GM21526 (cell line): ENCODE results near the gene GLT8D2.

Experiments
- ATAC-seq: cut with Tn5 transposase; IDR thresholded peaks from one replicate; pipeline ENCODE4 v1.9.1; 2021; ENCODE audit warnings: moderate library complexity; ENCODE audit not compliant: unreplicated experiment, low FRiP score

Gene GLT8D2, protein sequence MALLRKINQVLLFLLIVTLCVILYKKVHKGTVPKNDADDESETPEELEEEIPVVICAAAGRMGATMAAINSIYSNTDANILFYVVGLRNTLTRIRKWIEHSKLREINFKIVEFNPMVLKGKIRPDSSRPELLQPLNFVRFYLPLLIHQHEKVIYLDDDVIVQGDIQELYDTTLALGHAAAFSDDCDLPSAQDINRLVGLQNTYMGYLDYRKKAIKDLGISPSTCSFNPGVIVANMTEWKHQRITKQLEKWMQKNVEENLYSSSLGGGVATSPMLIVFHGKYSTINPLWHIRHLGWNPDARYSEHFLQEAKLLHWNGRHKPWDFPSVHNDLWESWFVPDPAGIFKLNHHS

GRCh38 chr12:104049903-104050356 is at the start of gene GLT8D2:
Gene GLT8D2, minus strand, starts transcription at chr12:104050187. Its CDS starts 30,539 bp downstream, at chr12:104019648.
- no peak for ATAC-seq

DNA sequence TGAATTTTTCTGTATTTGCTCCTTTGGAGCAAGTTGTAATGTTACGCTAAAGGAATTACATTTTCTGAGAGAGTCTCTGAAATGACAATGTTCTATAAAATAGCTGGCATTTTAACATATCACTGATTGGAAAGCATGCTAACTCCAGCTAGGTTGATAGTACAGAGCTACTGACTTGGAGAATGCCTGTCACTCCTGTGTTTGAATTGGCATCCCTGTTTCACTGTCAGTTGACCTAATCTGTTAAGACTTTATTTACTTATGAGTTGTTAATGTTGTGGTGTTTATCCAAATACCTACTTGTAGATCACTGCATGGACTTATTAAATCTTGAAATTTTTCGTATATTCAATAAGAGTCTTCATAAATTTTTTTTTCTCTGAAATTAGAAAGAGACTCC is 48.0 kb upstream of the GLT8D2 start:
- no peak for ATAC-seq

DNA sequence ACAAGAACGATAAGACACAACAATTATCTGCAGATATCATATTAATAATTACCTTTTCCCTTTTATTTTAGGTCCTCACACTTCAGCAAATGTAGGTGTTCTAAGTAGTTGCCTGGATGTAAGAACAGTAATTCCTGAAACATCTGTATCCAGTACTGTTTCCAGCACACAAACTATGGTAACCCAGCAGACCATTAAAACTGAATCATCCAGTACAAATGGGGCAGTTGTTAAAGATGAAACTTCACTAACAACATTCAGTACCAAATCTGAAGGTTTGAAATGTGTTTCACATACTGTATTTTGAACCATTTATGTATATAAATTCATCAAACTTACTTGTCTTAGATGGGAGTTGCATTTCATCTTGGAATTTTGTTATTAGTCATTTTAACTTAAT is 45.3 kb upstream of the GLT8D2 start:
- no peak for ATAC-seq

GRCh38 chr12:104094284-104094683 is 44.3 kb upstream of the GLT8D2 start:
- no peak for ATAC-seq

GRCh38 chr12:104091136-104091535 is 41.1 kb upstream of the GLT8D2 start:
- ATAC-seq = no peak

DNA sequence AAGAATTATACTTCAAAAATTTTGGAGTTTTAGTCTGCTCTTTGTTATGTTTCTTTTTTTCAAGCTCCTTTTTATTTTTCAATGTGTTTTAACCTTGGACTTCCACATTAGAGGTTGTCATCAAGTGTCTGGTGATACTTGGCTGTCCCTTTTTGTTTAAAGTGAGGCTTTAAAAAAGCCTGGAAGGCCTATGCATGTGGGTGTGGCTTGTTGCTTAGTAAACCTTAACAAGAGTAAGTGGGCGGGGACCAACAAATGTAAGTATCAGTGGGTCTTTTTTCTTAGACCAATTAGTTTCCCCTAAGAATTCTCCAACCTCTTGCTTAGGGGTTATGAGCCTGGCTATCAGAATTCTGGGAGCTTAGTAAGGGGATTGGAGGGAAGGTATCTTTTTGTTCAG is 40.7 kb upstream of the GLT8D2 start:
- no peak for ATAC-seq

DNA sequence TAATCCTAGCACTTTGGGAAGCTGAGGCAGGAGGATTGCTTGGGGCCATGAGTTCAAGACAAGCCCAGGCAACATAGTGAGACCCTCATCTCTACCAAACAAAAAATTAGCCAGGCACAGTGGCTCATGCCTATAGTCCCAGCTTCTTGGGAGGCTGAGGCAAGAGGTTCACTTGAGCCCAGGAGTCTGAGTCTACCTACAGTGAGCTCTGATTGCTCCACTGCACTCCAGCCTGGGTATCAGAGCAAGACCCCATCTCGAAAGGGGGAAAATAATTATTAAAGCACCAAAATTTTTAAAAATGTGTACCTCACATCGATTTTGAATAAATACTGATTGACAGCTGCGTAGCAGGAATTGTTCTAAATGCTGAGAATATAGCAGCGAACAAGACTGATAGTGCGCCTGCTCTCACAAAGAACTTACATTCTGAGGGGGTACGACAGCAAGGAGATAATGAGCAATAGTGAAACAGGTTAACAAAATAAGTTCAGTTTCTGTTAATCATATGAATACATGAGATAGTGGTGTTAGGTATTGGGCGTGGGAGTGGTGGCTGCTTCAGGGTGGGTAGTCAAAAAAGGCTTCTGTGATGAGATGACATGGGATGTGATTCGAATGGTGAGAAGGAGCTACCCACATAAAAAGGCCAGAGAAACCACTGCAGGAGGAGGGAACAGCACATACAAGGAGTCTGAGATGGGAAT is 33.9 kb upstream of the GLT8D2 start:
- peak; percentile 76 for ATAC-seq

DNA sequence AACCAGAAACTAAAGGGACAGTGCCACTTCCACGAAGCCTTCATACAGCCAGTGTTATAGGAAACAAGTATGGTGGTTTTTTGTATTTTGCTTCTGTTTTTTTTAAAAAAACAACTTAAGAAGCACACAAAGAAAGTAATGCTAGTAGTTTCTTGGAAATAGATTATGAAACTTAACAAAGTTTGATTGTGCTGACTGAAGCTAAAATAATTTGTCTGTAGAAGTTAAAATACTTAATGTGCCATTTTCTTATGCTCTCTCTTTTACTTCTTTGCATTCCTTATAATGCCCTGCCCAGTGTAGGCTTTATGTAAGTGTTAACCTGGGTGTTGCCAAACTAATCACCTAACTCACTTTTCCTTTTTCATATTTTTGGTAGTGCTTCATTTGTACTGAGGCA is 30.8 kb upstream of the GLT8D2 start:
- no peak for ATAC-seq

- ATAC-seq = no peak
These were observed 29.0 kb upstream of the GLT8D2 start for GRCh38 chr12:104079024-104079423.

DNA sequence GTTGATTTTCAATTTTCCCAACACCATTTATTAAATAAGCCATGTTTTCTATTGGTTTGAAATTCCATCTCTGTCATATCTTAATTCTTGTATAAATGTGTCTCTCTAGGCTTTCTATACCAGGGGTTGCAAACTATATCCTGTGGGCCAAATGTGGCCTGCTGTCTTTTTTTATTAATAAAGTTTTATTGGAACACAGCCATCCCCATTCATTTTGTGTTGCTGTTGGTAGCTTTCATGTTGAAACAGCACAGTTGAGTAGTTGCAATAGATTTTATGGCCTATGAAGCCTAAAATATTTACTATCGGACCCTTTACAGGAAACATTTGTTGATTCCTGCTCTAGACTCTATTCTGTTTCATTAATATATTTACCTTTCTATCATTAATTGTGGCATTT is 23.7 kb upstream of the GLT8D2 start:
- ATAC-seq = no peak

GRCh38 chr12:104072099-104072498 is 22.1 kb upstream of the GLT8D2 start:
- ATAC-seq = no peak

DNA sequence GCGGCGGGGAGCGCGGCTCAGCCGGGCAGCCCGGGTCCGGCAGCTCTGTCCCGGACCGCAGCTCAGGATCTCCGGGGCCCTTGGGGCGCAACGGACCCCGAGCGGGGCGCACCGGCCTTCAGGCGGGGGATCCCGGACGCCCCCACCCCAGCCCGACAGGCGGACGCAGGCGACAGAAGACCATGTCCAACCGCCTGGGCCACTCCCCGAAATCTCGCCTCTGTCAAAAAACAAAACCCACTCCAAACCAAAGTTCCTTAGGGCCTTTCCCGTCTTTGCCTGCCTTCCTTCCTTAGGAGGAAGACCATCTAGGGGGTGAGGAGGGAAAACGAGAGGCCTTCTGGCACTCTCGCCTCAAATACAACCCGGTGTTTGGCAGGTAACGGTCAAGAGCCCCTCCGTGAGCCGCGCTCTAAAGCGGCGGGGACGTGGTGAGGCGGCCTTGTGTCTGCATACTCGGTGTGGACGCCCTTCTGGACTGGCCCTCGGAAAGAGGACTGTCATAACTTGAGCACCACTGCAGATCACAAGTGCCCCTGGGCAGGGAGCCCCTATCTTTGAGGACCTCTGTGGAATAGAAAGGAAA is 14.9 kb upstream of the GLT8D2 start:
- ATAC-seq = no peak

DNA sequence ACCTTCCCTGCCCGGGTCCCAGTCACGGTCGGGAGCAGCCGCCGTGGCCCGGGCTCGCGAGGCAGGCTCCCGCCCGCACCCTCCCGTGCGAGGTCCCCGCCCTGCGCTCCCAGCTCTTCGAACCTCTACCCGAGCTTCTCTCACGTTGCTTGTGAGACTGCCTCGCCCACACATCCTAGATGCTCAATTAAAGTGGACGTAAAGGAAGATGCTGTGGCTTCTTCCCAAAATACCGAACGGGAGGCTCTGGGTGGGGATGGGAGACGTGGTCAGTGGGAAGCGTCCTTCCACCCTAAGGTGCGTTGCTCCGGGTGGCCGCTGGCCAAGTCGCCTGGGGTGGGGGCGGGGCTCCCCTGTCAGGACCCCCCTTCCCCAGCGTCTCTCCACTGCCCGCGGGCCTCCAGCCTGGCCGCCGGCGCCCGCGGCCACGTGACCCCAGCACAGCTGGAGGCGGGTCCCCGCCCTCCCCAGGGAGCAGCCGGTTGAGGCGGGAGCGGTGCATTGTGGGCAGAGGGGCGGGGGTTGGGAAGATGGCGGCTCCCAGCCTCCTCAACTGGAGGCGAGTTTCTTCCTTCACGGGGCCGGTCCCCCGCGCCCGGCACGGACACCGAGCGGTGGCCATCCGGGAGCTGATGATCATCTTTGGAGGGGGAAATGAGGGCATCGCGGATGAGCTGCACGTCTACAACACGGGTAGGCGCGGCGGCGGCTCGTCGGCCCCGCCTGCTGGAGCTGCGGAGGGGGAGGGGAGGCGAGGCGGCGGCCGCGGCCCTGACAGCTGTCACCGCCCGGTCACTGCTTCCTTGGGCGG is 14.2 kb upstream of the GLT8D2 start, which contains the start of gene HCFC2:
Gene HCFC2, plus strand, starts transcription at position 501 of the 811 bp plus-strand sequence. Its CDS starts 30 bp downstream, at position 531.
- peak; percentile 85 for ATAC-seq

DNA sequence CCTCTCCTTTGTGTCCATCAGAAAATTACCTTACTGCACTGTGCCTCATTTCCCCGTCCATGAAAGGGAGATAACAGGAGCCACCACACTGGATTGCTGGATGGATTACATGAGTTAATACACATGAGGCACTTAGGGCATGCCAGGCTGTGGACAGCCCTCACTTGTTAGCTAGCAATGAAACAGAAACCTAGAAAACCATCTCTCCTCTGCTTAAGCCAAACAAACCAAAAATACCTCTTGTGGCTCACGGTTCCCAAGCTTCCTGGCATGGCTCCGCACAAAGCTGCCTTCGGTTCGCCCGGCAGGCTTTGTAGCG is 13.7 kb upstream of the GLT8D2 start:
- peak; percentile 33 for ATAC-seq

DNA sequence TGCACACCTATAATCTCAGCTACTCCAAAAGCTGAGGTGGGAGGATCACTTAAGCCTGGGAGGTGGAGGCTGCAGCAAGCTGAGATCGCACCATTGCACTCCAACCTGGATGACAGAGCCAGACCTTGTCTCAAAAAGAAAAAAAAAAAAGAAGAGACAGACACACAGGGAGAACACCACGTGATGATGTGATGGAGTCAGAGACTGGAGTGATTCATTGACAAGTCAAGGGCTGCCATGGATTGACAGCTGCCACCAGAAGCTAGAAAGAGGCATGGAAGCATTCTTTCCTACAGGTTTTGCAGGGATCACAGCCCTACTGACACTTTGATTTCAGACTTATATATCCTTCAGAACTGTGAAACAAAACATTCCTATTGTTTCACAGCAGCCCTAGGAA is 10.8 kb upstream of the GLT8D2 start:
- no peak for ATAC-seq

DNA sequence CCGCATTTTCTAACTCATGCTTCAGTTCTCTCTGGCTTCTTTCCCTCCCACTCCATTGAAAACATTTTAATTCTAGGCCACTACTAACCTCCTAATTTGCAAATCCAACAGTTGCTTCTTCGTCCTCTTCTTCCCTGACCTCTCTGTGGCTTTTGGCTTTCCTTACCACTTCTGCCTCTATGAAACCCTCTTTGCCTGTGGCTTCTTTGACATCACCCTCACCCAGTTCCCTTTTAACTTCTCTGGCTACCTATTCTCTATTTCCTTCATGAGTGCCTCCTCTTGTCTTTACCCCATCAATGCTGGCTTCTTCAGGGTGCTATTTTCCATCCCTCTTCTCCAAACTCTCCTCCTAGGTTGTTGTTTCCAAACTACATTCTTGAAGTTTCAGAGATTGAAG is 10.0 kb upstream of the GLT8D2 start:
- no peak for ATAC-seq

DNA sequence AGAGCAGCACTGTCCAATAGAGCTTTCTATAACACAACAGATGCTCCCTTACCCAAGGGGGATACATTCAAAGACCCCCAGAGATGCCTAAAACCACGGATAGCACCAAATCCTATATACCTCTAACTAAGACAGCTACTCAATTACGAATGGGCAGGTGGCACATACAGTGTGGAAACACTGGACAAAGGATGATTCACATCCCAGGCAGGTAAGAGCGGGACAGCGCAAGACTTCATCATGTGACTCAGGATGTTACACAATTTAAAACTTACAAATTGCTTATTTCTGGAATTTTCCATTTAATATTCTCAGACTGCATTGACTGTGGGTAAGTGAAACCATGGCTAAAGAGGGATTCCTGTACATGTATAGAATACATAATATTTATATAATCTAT is 8.8 kb upstream of the GLT8D2 start:
- ATAC-seq = no peak

- ATAC-seq = no peak
These were observed 7.8 kb upstream of the GLT8D2 start for GRCh38 chr12:104057771-104058197.

DNA sequence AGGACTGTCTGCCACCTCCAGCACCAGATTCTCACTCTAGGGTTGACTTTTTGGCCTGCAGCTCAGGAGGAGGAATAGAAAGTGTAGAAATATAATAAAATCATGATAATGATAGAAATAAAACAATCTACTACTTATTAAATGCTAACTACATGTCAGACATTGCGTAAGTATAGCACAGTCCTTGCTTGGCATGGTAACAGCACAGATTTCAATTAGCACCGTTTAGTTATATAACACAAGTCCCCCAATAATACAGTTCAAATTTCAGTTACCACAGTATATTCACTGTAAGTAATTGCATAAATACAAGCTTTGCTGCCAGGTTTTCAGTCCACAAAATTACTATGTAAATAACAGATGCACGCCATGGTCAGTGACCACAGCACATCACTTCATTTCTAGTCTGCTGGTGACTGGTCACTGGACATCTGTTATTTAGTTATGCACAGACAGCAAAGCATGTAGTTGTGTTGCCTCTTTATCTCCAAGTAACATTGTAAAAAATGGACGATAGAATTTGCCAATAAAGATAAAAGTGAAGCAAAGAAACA is 6.5 kb upstream of the GLT8D2 start:
- no peak for ATAC-seq

DNA sequence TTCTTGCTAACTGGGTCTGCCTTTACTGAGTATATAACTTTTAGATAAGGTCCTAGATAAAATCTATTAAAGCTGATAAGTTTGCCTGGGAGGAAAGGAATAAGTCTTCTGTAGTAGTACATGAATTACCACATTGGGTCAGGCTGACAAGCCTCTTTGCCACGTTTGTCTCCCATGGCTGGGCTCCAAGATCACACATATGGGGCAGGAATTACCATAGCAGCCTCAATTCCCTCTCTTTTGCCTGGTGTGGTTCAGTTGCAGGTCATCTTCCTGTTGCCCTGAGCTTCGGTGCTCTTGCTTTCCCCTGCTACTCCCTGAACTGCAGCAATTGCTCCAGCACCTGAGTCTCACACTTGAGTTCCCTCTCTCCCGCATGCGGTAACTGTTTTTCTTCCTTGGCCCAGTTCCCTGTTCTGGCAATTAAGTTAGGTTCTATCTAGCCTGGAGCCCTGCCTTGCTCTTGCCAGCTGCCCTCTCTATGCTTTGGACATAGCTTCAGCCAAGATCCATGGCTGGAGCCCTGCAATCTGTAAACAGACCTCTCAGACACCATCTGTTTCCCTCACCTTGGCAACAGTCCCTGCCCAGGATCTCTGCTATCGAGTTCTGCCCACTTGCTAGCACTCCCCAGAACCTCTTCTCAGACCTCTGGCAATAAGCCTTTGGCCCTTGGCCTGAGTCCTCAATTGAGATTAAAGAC is 5.8 kb upstream of the GLT8D2 start:
- ATAC-seq = no peak
